Measurements from ENCODE around the gene TNNC2.

Gene TNNC2

GRCh38 chr20:45779011-45779915, 47.8 kb downstream of the TNNC2 start:
- no peak for DNase-seq

- DNase-seq = no peak
Observed at GRCh38 chr20:45776931-45777330, 50.2 kb downstream of the TNNC2 start.

GRCh38 chr20:45775411-45775810, 51.7 kb downstream of the TNNC2 start:
- no peak for DNase-seq

GRCh38 chr20:45774945-45775344, 52.2 kb downstream of the TNNC2 start:
- no peak for DNase-seq

Measured in activated naive CD4-positive, alpha-beta T cell (primary cell).